ENCODE data around the gene SPCS2. TPM values are rescaled to one million over a fixed set of nuclear protein-coding genes. Genes with fewer than 3 reads are reported as not detected.

SPCS2 gene
- total RNA-seq, 2 experiments from 2014 or later, result 36.5 to 42.9 TPM

- intact Hi-C loops (cut with DNase I, micrococcal nuclease), result loop anchor here in 1 of 2 experiments (1.0 to 5.0 kb wide), 3 partner anchors 36 to 778 kb away; partner anchors contain the start of genes C2CD3 and PPME1
- ChIA-PET POLR2A (no interaction called here), CTCF (interaction anchor here (0.5 to 0.8 kb wide), 2 partner anchors 47 to 298 kb away, joined by 3 read pairs; no protein-coding TSS in a partner anchor)
- H3K4me1 Mint-ChIP-seq (ENCODE audit: low read depth), result peaks cover 78% of the 10 kb centered on the region
- TF ChIP-seq, protein P1, sequence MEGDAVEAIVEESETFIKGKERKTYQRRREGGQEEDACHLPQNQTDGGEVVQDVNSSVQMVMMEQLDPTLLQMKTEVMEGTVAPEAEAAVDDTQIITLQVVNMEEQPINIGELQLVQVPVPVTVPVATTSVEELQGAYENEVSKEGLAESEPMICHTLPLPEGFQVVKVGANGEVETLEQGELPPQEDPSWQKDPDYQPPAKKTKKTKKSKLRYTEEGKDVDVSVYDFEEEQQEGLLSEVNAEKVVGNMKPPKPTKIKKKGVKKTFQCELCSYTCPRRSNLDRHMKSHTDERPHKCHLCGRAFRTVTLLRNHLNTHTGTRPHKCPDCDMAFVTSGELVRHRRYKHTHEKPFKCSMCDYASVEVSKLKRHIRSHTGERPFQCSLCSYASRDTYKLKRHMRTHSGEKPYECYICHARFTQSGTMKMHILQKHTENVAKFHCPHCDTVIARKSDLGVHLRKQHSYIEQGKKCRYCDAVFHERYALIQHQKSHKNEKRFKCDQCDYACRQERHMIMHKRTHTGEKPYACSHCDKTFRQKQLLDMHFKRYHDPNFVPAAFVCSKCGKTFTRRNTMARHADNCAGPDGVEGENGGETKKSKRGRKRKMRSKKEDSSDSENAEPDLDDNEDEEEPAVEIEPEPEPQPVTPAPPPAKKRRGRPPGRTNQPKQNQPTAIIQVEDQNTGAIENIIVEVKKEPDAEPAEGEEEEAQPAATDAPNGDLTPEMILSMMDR (IDR thresholded peaks at IDR 0.05), result no peak
- H3K27me3 Mint-ChIP-seq, result no peaks in the 10 kb centered on the region
- ATAC-seq (ENCODE audit: poor library complexity), result no peak
- no peaks in the 10 kb centered on the region for H3K9me3 Mint-ChIP-seq
- H3K36me3 Mint-ChIP-seq (ENCODE audit: low read depth), result peaks cover 61% of the 10 kb centered on the region
- Histone ChIP-seq H3K4me1 (ENCODE audit: insufficient read depth, low read length) (peaks cover 35% of the 10 kb centered on the region), H3K27ac (ENCODE audit: low read depth in 1 of 2, low read length in 2 of 2) (no peak overlapping the region), H3K4me3 (ENCODE audit: low read length) (peak overlapping the region; percentile 85), H3K36me3 (ENCODE audit: insufficient read depth, low read length) (peaks cover 22% of the 10 kb centered on the region), H3K27me3 (ENCODE audit: control insufficient read depth in 1 of 2, insufficient read depth in 2 of 2, low read length in 2 of 2) (no peaks in the 10 kb centered on the region), H3K9me3 (ENCODE audit: control insufficient read depth in 1 of 2, insufficient read depth in 1 of 2, low read length in 2 of 2) (no peaks in the 10 kb centered on the region)
- H3K27ac Mint-ChIP-seq, result peak overlapping the region; percentile 90
- H3K4me3 Mint-ChIP-seq, result peak overlapping the region; percentile 96
- no peak for DNase-seq
Observed at GRCh38 chr11:74950374-74950969, 1.4 kb downstream of the SPCS2 start.

DNA sequence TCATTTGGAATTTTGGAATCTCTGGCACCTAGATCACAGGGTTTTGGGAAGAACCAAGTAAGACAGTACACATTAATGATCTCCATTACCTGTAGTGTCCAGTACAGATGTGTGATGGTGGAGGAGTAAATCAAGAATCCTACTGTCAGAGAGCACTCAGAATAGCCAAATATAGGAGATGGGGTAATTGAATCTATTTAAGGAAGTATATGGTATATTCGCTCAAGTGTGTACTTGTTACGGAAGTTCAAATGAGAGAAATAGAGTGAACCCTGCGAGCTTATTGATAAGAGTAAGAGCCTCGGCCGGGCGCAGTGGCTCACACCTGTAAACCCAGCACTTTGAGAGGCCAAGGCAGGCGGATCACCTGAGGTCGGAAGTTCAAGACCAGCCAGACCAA is 2.2 kb downstream of the SPCS2 start:
- Histone ChIP-seq H3K27me3 (ENCODE audit: control insufficient read depth in 1 of 2, insufficient read depth in 2 of 2, low read length in 2 of 2) (no peaks in the 10 kb centered on the region), H3K4me1 (ENCODE audit: insufficient read depth, low read length) (peaks cover 31% of the 10 kb centered on the region), H3K9me3 (ENCODE audit: control insufficient read depth in 1 of 2, insufficient read depth in 1 of 2, low read length in 2 of 2) (no peaks in the 10 kb centered on the region), H3K27ac (ENCODE audit: low read depth in 1 of 2, low read length in 2 of 2) (no peak overlapping the region), H3K36me3 (ENCODE audit: insufficient read depth, low read length) (peaks cover 21% of the 10 kb centered on the region), H3K4me3 (ENCODE audit: low read length) (no peak overlapping the region)
- no peaks in the 10 kb centered on the region for H3K27me3 Mint-ChIP-seq
- no peaks in the 10 kb centered on the region for H3K9me3 Mint-ChIP-seq
- peaks cover 64% of the 10 kb centered on the region for H3K36me3 Mint-ChIP-seq (ENCODE audit: low read depth)
- intact Hi-C loops (cut with DNase I, micrococcal nuclease), result loop anchor here in 1 of 2 experiments (2.0 to 5.0 kb wide), 2 partner anchors 36 to 779 kb away; partner anchors contain the start of genes C2CD3 and PPME1
- ChIA-PET CTCF (interaction anchor here (1.1 kb wide), 1 partner anchor 21 kb away, joined by 3 read pairs; no protein-coding TSS in a partner anchor), POLR2A (no interaction called here)
- peak overlapping the region; percentile 90 for H3K27ac Mint-ChIP-seq
- DNase-seq (no peak), ATAC-seq (ENCODE audit: poor library complexity) (no peak)
- peak overlapping the region; percentile 96 for H3K4me3 Mint-ChIP-seq
- TF ChIP-seq, protein P1 (IDR thresholded peaks at IDR 0.05), result no peak
- peaks cover 84% of the 10 kb centered on the region for H3K4me1 Mint-ChIP-seq (ENCODE audit: low read depth)

DNA sequence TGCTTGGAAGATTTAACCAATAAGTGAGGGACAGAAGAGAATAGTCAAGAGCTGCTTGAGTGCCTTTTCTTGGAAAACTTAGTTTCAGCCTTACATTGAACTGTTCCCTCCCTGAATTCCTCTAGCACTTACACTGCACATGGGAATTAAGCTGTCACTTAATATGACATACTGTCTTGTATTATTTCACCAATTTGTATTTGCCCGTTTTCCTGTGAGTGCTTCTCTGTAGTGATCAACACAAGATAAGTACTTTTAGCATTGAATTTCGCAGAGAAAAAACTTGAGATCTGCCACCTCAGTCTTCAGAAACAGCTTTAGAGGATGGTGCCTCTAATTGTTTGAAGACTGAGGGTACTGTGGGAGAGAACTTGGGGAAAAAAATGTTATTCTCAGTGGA is 3.7 kb downstream of the SPCS2 start:
- Mint-ChIP-seq H3K27ac (no peak overlapping the region), H3K4me1 (ENCODE audit: low read depth) (peaks cover 95% of the 10 kb centered on the region), H3K9me3 (no peaks in the 10 kb centered on the region), H3K36me3 (ENCODE audit: low read depth) (peaks cover 76% of the 10 kb centered on the region), H3K27me3 (no peaks in the 10 kb centered on the region), H3K4me3 (no peak overlapping the region)
- CTCF ChIA-PET, result no interaction called here
- H3K4me3 ChIP-seq (ENCODE audit: low read length), result no peak overlapping the region
- DNase-seq (no peak), ATAC-seq (ENCODE audit: poor library complexity) (no peak)
- no peaks in the 10 kb centered on the region for H3K27me3 ChIP-seq (ENCODE audit: control insufficient read depth in 1 of 2, insufficient read depth in 2 of 2, low read length in 2 of 2)
- POLR2A ChIA-PET, result no interaction called here
- peaks cover 26% of the 10 kb centered on the region for H3K36me3 ChIP-seq (ENCODE audit: insufficient read depth, low read length)
- TF ChIP-seq, protein P1 (IDR thresholded peaks at IDR 0.05), result no peak
- peaks cover 29% of the 10 kb centered on the region for H3K4me1 ChIP-seq (ENCODE audit: insufficient read depth, low read length)
- no peak overlapping the region for H3K27ac ChIP-seq (ENCODE audit: low read depth in 1 of 2, low read length in 2 of 2)
- H3K9me3 ChIP-seq (ENCODE audit: control insufficient read depth in 1 of 2, insufficient read depth in 1 of 2, low read length in 2 of 2), result no peaks in the 10 kb centered on the region
- intact Hi-C loops (cut with DNase I, micrococcal nuclease), result loop anchor here in 1 of 2 experiments (5.0 kb wide), 1 partner anchor 780 kb away; the partner anchor contains the start of genes C2CD3 and PPME1

Data from CD4-positive, alpha-beta T cell (primary cell).